T-helper 2 cell treated with Interferon-gamma antibody and Interleukin-4, amounts not matched to agents 5 μg/mL and 100 μg/mL, for 36 hours (primary cell): ENCODE results near the gene RBFOX2.
"Not testable (repeated sequence)": the region's sequence is repeated elsewhere in the genome, so short reads cannot be mapped to it uniquely, and the experiment has no call there.

Source experiments
- DNase-seq: peaks from one replicate; pipeline ENCODE4 v3.0.0; 2021; ENCODE audit warnings: low spot score
- H3K27ac Mint-ChIP-seq: one replicate; pipeline ENCODE4 v1.8.0; 2021; ENCODE audit warnings: mild to moderate bottlenecking, mixed read lengths
- H3K27me3 Mint-ChIP-seq: one replicate; pipeline ENCODE4 v1.8.0; 2021; ENCODE audit warnings: low read depth, mixed read lengths
- H3K36me3 Mint-ChIP-seq: one replicate; pipeline ENCODE4 v1.8.0; 2021; ENCODE audit warnings: low read depth, mixed read lengths
- H3K4me1 Mint-ChIP-seq: one replicate; pipeline ENCODE4 v1.8.0; 2021; ENCODE audit warnings: low read depth, mixed read lengths
- H3K4me3 Mint-ChIP-seq: one replicate; pipeline ENCODE4 v1.8.0; 2022; ENCODE audit warnings: mild to moderate bottlenecking, moderate library complexity, mixed read lengths
- H3K9me3 Mint-ChIP-seq: one replicate; pipeline ENCODE4 v1.8.0; 2021; ENCODE audit warnings: mixed read lengths

The RBFOX2 gene

GRCh38 chr22:35754761-35755160 is 273.9 kb downstream of the RBFOX2 start:
- no peak overlapping the region for H3K4me3 Mint-ChIP-seq
- no peak for DNase-seq
- peaks cover 3% of the 10 kb centered on the region for H3K27me3 Mint-ChIP-seq
- no peaks in the 10 kb centered on the region for H3K36me3 Mint-ChIP-seq
- peaks cover 5% of the 10 kb centered on the region for H3K4me1 Mint-ChIP-seq
- no peaks in the 10 kb centered on the region for H3K9me3 Mint-ChIP-seq
- H3K27ac Mint-ChIP-seq: no peak overlapping the region

- Mint-ChIP-seq H3K9me3 (no peaks in the 10 kb centered on the region), H3K4me3 (no peak overlapping the region), H3K27me3 (peaks cover 3% of the 10 kb centered on the region), H3K4me1 (peaks cover 5% of the 10 kb centered on the region), H3K27ac (no peak overlapping the region), H3K36me3 (no peaks in the 10 kb centered on the region)
- DNase-seq: no peak
Measured at GRCh38 chr22:35752863-35753189, 275.8 kb downstream of the RBFOX2 start.

GRCh38 chr22:35752006-35752862 is 276.4 kb downstream of the RBFOX2 start:
- H3K4me3 Mint-ChIP-seq: no peak overlapping the region
- H3K9me3 Mint-ChIP-seq: no peaks in the 10 kb centered on the region
- peaks cover 5% of the 10 kb centered on the region for H3K4me1 Mint-ChIP-seq
- no peaks in the 10 kb centered on the region for H3K36me3 Mint-ChIP-seq
- peaks cover 3% of the 10 kb centered on the region for H3K27me3 Mint-ChIP-seq
- no peak overlapping the region for H3K27ac Mint-ChIP-seq
- no peak for DNase-seq

GRCh38 chr22:35749808-35750207 is 278.8 kb downstream of the RBFOX2 start:
- Mint-ChIP-seq H3K4me1 (peaks cover 4% of the 10 kb centered on the region), H3K27ac (no peak overlapping the region), H3K9me3 (no peaks in the 10 kb centered on the region), H3K36me3 (no peaks in the 10 kb centered on the region), H3K4me3 (no peak overlapping the region), H3K27me3 (peaks cover 3% of the 10 kb centered on the region)
- DNase-seq: no peak

GRCh38 chr22:35746946-35747703 is 281.5 kb downstream of the RBFOX2 start:
- H3K27ac Mint-ChIP-seq: no peak overlapping the region
- no peaks in the 10 kb centered on the region for H3K9me3 Mint-ChIP-seq
- H3K27me3 Mint-ChIP-seq: peaks cover 3% of the 10 kb centered on the region
- no peak for DNase-seq
- no peak overlapping the region for H3K4me3 Mint-ChIP-seq
- no peaks in the 10 kb centered on the region for H3K4me1 Mint-ChIP-seq
- H3K36me3 Mint-ChIP-seq: no peaks in the 10 kb centered on the region

- Mint-ChIP-seq H3K36me3 (no peaks in the 10 kb centered on the region), H3K27me3 (peaks cover 3% of the 10 kb centered on the region), H3K4me3 (no peak overlapping the region), H3K27ac (no peak overlapping the region), H3K9me3 (no peaks in the 10 kb centered on the region), H3K4me1 (no peaks in the 10 kb centered on the region)
- no peak for DNase-seq
Measured at GRCh38 chr22:35746248-35746647, 282.4 kb downstream of the RBFOX2 start.

- Mint-ChIP-seq H3K27ac (no peak overlapping the region), H3K36me3 (no peaks in the 10 kb centered on the region), H3K9me3 (no peaks in the 10 kb centered on the region), H3K4me1 (no peaks in the 10 kb centered on the region), H3K27me3 (no peaks in the 10 kb centered on the region), H3K4me3 (no peak overlapping the region)
- no peak for DNase-seq
Measured at GRCh38 chr22:35743326-35743860, 285.2 kb downstream of the RBFOX2 start.

GRCh38 chr22:35742342-35743100 is 286.1 kb downstream of the RBFOX2 start:
- H3K4me1 Mint-ChIP-seq: no peaks in the 10 kb centered on the region
- no peaks in the 10 kb centered on the region for H3K36me3 Mint-ChIP-seq
- DNase-seq: no peak
- H3K27ac Mint-ChIP-seq: no peak overlapping the region
- no peaks in the 10 kb centered on the region for H3K27me3 Mint-ChIP-seq
- H3K9me3 Mint-ChIP-seq: no peaks in the 10 kb centered on the region
- H3K4me3 Mint-ChIP-seq: no peak overlapping the region

- no peaks in the 10 kb centered on the region for H3K9me3 Mint-ChIP-seq
- no peak for DNase-seq
- no peak overlapping the region for H3K4me3 Mint-ChIP-seq
- H3K27me3 Mint-ChIP-seq: no peaks in the 10 kb centered on the region
- no peaks in the 10 kb centered on the region for H3K36me3 Mint-ChIP-seq
- no peak overlapping the region for H3K27ac Mint-ChIP-seq
- H3K4me1 Mint-ChIP-seq: no peaks in the 10 kb centered on the region
Measured at GRCh38 chr22:35740616-35741015, 288.0 kb downstream of the RBFOX2 start.

GRCh38 chr22:35739931-35740380 is 288.7 kb downstream of the RBFOX2 start:
- H3K27me3 Mint-ChIP-seq: no peaks in the 10 kb centered on the region
- H3K27ac Mint-ChIP-seq: no peak overlapping the region
- no peaks in the 10 kb centered on the region for H3K36me3 Mint-ChIP-seq
- no peak for DNase-seq
- H3K4me1 Mint-ChIP-seq: no peaks in the 10 kb centered on the region
- no peak overlapping the region for H3K4me3 Mint-ChIP-seq
- no peaks in the 10 kb centered on the region for H3K9me3 Mint-ChIP-seq

GRCh38 chr22:35739076-35739930 is 289.3 kb downstream of the RBFOX2 start:
- Mint-ChIP-seq H3K36me3 (no peaks in the 10 kb centered on the region), H3K4me3 (no peak overlapping the region), H3K27ac (no peak overlapping the region), H3K4me1 (no peaks in the 10 kb centered on the region), H3K9me3 (no peaks in the 10 kb centered on the region), H3K27me3 (no peaks in the 10 kb centered on the region)
- DNase-seq: no peak

- H3K36me3 Mint-ChIP-seq, H3K4me3 Mint-ChIP-seq, DNase-seq, H3K27me3 Mint-ChIP-seq, H3K9me3 Mint-ChIP-seq, H3K4me1 Mint-ChIP-seq, H3K27ac Mint-ChIP-seq: not testable (repeated sequence)
Measured at GRCh38 chr22:35737886-35738285, 290.7 kb downstream of the RBFOX2 start.

- DNase-seq: no peak
- no peaks in the 10 kb centered on the region for H3K9me3 Mint-ChIP-seq
Measured at GRCh38 chr22:35736701-35737100, 291.9 kb downstream of the RBFOX2 start.

More at GRCh38 chr22:35736701-35737100, 291.9 kb downstream of the RBFOX2 start:
- Mint-ChIP-seq H3K36me3 (no peaks in the 10 kb centered on the region), H3K27me3 (no peaks in the 10 kb centered on the region), H3K4me3 (no peak overlapping the region), H3K27ac (no peak overlapping the region), H3K4me1 (no peaks in the 10 kb centered on the region)
